Stimulated activated CD4-positive, alpha-beta T cell treated with anti-CD3 and anti-CD28 coated beads, Interleukin-15, amount 100 ng/mL, for 1 hour (primary cell): ENCODE data around the gene FAT4.

Source experiments
- DNase-seq, 2 donors: peaks; one replicate each; pipeline ENCODE4 v3.0.0-alpha.2; 2020; ENCODE audit warnings: low read depth in 1 of 2, low spot score in 1 of 2

FAT4 gene

DNA sequence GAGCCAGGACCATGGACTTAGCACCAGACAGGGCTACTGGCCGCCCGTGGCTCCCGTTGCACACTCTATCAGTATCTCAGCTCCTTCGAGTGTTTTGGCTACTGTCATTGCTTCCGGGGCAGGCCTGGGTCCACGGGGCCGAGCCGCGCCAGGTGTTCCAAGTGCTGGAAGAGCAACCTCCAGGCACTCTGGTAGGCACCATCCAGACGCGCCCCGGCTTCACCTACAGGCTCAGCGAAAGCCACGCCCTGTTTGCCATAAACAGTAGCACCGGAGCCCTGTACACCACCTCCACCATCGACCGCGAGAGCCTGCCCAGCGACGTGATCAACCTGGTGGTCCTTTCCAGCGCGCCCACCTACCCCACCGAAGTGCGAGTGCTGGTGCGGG, 1.6 kb downstream of the FAT4 start:
- DNase-seq: no peak

DNA sequence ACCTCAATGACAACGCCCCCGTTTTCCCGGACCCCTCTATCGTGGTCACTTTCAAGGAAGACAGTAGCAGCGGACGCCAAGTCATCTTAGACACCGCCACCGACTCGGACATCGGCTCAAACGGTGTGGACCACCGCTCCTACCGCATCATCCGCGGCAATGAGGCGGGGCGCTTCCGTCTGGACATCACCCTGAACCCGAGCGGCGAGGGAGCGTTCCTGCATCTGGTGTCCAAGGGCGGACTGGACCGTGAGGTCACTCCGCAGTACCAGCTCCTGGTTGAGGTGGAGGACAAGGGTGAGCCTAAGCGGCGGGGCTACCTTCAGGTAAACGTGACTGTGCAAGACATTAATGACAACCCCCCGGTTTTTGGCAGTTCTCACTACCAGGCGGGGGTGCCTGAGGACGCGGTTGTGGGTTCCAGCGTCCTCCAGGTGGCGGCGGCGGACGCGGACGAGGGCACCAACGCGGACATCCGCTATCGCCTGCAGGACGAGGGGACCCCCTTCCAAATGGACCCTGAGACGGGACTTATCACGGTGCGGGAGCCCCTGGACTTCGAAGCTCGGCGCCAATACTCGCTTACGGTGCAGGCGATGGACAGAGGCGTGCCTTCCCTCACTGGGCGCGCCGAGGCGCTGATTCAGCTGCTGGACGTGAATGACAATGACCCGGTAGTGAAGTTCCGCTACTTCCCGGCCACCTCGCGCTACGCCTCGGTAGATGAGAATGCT, 2.2 kb downstream of the FAT4 start:
- no peak for DNase-seq

DNA sequence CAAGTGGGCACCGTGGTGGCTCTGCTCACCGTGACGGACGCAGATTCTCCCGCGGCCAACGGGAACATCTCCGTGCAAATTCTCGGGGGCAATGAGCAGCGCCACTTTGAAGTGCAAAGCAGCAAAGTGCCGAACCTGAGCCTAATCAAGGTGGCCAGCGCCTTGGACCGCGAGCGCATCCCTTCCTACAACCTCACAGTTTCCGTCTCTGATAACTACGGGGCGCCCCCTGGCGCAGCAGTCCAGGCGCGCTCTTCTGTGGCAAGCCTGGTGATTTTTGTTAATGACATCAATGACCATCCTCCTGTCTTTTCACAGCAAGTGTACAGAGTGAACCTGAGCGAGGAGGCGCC, 2.7 kb downstream of the FAT4 start:
- no peak for DNase-seq

DNA sequence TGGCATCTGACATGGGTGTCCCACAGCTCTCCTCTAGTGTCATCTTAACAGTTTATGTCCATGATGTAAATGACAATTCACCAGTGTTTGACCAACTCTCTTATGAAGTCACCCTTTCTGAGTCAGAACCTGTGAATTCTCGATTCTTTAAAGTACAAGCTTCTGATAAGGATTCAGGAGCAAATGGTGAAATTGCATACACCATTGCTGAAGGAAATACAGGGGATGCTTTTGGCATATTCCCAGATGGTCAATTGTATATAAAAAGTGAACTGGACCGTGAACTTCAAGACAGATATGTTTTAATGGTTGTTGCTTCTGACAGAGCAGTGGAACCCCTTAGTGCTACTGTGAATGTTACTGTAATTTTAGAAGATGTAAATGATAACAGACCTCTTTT, 4.6 kb downstream of the FAT4 start:
- DNase-seq: no peak

DNA sequence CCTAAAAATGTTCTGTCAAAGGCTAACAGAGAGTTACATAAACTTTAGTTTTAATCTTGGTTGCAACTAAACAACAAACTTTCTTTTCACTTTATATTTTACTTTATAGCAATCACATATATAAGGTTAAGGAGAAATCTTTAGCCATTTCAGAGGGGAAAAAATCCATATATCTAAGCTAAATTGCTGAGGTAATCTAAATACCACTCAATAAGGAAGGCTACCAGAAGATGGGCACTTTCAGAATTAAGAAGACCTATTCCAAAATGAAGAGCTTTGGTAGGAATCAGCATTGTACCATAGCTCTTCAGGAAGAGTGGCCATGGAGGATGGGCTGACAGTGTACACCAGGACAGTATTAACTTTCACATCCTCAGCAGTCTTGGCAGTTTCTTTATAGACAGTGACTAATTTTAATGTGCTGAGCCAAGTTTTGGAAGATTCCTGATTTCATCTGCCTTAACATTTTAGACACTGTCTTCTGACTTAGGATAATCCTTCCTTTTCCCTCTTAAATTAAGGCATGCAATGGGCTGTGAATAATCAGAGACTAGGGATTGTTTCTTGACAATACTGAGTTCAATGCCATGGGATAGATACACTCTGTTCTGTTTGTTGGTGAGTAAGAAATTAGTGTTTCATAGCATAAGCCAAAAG, 7.1 kb downstream of the FAT4 start:
- no peak for DNase-seq

DNA sequence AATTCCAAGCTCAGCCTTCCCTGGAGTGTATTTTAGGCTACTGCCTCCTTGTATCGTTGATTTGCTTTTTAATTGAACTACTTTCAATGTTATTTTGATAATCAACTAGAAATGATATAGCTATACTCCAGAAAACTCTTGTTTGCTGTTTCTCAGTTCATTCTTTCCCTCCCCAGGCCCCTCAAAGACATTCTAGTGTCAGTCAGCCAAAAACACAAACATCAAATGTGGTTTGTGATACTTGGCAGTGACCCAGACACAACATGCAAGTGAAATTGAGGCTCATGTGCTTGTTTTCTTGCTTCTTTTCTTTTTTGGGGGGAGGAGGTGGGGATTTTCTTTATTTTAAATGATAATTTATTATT, 7.6 kb downstream of the FAT4 start:
- no peak for DNase-seq

DNA sequence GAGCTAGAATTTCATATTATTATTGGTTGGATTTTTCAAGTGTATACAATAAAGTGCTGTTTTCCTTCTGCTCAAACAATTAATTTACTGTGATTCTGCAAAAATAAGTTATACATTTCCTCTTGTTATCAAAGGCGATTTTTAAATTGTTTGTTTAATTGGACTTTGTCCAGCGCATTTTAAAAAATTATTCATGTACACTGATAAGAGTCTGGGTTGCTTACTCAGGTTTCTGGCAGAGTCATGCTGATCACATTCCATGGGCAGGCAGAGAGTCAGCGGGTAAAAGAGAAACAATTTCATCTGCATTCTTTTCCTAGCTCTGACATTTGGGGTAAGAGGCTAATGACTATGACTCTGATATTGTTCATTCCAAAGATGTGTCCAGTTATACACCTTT, 8.9 kb downstream of the FAT4 start:
- no peak for DNase-seq

DNA sequence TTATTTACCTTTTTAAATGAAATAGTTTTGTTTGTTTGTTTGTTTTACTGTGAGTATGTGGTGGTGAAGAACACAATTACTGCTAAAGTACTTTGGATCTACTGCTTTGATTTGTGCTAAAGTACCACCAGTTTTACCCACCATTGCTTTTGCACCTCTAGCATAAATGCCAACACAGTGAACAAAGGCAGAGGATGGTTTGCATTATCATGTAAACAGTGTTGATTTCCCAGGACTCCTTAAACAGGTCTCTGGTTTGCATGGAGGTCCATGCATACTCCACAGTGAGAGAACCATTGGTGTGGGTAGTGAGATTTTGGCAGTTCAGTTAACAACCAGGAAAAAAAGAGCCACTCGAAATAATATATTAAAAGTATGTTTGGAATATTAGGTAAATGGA, 11.0 kb downstream of the FAT4 start:
- no peak for DNase-seq

DNA sequence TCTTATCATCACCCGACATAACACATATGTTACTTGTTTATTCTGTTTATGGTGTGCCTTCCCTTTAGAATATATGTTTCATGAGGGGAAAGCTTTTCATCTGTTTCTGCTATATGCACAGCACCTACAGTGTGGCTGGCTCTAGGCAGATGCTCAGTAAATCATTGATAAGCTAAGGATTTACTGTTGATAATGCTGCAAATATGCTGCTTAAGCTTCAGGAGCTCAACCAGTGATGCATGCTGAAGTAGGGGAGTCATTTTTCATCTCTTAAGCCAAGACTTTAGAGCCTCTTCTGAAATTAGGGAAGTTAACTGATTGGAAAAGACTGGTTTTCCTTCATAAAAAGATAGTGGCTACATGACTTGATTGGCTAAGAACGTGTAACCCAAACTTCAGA, 16.4 kb downstream of the FAT4 start:
- DNase-seq: no peak

DNA sequence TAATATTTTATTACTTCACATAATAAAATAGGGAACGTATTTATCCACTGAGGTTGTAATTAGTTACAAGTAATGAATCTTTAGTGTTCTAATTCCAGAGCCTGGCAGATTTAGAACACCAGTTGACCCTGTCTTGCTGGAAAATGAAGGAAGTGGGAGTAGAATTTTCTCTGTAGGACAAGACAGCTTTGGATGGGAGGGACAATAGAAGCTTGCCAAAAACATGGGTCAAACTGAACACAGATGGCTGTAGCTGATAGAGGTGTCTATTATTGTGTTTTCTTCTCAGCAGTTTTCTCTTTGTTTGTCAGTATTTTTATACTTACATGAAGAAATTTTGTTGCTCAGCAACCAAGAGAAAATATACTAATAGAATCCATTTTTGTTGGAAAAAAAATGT, 20.2 kb downstream of the FAT4 start:
- DNase-seq: no peak

DNA sequence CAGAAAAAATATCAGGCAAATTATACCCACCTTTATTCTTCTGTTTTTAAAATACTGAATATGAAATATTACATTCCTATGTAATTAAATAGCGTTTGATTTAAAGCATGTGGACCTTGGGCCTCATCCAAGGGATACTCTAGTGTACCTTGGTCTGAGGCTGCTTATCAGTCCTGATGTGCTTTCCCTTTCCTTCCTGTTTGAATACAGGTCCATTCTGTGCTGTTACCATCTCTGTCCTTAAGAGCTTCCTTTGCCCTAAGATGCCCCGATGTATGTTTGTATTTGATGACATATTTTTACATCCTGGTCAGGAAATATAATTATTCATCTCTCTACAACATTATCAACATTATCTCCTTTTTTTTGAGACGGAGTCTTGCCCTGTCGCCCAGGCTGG, 24.1 kb downstream of the FAT4 start:
- DNase-seq: no peak

DNA sequence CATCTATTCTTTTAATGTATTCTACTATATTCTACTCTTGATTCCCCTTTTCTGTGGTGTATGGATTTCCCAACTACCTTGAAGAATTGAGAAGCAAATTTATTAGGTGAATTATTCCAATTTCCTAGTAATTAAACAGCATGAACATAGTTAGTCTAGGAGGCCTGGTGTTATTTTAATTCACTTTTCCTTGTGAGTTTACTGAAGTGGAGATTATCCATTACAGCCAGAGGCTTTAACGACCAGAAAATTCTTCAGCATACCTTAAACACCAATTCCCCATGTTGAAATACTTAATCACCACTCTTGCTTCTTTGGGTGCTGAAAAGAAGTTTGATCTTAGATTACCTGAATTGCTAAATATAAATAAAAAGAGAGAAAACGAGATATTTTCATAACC, 29.4 kb downstream of the FAT4 start:
- no peak for DNase-seq

DNA sequence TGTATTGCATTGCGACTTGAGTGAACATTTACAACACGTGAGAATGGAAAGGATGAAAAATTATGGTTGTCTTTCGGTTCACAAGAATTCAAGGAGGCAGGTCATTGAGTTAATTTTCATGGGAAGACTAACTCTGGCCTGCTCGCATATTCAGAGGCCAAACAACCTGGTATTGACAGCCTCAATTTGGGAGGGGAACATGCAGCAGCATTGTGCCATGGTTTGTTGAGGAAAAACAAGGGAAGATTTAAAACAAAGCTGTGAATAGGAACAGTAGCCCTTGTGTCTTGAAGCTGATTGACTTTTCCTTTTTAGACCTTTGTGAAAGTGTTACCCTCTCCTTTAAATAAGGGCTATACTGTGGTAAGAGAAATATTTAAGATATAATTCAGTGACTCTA, 31.9 kb downstream of the FAT4 start:
- no peak for DNase-seq

DNA sequence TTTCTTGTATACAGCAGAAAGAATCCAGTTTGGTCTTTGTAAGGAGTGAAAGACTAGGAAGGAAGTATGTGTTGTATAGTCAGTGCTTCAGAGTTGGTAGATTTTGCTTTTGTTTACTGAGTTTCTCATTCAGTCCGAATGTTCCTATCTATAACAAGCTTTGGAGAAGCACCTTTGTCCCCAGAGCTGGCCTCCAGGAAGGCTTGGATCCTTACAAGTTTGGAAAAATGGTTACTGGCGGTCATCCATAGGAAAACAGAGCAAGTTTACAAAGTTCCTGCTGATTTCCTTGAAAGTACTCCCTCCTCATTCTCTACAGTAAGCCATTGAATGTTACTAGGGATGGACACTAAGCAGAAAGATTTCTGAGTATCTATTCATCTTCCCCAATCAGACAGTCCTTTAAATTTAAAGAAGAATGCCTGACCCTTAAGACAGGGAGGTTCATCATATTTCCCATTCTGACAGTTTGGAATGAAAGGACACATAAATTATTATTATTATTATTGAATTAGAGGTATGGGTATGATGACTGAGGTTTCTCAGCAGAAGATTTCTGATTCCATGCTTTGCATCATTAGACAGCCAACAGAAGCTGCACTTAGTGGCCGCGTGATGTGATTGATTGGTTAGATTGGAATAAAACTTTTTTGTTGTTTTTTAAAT, 35.8 kb downstream of the FAT4 start:
- no peak for DNase-seq

DNA sequence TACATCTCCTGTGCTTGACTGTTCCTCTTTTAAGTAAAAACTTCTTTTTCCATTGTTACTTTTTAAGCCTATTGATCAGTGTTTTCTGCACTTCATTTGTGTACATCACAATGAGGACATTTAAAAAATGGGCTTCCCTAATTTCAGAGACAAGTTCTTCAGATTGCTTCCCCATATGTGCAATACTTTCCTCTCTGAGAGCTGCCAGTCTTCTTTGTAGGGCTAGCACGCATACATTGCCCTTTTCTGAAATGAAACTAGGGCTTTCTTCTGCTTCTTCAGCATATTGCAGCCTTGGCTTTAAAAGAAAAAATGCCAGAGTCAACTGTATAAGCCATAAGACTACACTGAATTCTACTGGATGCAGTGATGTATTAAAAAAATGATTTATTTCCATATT, 37.8 kb downstream of the FAT4 start:
- DNase-seq: no peak

DNA sequence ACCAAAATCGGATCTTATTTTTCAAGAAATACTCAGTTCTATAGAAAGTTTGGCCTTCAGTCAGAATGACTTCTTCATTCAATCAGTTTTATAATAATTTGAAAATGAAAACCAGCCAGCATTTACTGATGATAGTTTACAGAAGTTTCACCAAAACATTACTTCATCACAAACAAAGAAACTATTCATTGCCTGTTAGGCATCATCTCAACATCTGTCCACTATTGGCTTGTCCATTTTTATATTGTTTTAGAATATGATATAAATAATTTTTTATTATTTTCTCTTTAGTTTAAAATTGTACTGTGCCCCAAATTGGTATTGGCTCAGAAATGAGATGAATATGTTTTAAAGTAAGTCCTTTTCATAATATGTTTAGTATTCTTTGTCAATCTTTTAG, 38.4 kb downstream of the FAT4 start:
- DNase-seq: no peak

DNA sequence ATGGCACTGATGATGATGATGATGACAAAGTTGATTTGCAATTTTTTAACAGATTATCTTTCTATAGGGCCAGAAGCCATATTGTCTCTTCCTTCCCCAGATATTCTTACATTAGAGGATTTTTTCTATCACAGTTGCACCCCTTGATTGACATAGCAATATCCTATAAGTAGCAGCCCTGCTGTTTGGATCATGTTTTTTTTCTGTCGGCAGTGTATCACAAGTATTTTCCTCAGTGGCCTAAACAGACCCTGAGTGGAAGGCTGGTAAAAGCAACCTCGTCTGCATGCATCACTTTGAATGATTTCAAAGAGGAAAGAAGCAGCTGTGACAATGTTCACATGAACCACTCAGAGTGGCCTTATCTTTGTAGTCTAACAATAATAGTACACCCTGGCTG, 41.0 kb downstream of the FAT4 start:
- no peak for DNase-seq

DNA sequence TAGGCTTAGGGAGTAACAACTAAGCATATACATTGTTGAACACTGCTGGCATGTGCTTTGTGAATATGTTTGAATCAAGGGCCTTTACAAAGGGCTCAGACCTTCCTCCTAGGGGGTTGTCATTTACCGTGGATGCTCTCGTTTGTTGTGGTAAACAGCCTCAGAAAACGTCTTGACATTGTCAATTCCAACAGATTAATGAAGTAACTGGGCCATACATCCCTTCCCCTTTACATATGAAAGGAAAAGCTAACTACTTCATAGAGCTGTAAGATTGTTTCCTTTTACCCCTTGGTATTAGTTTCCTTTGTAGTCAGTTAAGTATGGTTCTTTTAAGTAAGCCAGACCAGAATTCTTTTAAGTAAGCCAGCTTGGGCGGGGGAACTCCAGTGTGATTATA, 42.9 kb downstream of the FAT4 start:
- DNase-seq: no peak

DNA sequence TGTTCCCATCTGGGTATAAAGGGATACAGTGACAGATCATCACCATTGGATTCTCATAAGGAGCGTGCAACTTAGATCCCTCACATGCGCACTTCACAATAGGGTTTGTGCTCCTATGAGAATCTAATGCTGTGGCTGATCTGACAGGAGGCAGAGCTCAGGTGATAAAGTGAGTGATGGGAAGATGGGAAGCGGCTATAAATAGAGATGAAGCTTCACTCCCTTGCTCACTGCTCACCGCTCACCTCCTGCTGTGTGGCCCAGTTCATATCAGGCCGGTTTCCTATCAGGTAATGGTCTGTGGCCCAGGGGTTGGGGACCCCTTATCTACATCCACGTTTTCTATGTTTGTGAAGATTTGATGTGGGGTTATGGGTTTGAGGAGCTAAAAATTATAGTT, 43.7 kb downstream of the FAT4 start:
- DNase-seq: no peak

DNA sequence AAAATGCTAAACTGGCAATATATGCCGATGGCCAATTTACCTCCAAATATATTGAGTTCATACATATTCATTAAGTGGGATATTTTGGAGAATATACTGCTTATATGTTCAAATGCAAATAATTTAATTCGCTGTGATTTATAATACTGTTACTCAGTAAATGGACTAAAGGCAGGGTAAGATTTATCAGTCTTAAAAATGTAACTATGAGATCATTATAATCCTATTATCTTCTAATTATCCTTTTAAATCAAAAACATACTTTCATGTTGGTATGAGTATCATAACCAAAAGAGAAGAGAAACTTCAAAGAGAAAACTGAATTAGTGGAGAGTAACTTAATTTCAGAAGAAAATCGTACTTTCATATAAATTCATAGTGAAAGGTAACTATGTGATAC, 44.6 kb downstream of the FAT4 start:
- no peak for DNase-seq

DNA sequence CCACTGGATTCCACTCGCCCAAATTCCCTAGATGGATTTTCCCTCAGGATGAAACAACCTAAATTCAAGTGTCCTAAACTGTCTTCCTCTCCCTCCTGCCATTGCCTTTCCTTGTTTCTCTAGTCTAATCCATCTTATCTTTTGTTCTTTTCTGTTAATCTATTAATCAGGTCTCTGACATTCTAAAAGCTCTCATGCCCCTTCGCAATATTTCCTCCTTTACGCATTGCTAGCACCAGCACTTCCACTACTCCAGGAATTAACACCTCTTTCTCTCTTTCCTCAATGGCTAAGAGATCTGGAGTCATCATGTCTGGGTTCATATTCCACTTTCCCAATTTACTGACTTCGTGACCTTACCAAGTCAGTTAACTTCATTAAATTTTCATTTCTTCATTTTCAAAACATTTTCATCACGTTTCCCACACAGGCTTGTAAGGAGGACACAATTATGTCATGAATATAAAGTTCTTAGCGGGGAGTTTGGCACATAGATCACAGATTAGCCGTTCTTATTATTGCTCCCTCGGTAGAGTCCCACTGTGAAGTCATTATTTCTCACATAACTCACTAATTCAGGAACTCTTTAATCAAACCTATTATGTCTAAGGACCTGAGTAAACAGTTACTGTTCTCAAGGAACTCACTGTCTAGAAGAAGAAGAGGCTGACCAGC, 45.3 kb downstream of the FAT4 start:
- no peak for DNase-seq

DNA sequence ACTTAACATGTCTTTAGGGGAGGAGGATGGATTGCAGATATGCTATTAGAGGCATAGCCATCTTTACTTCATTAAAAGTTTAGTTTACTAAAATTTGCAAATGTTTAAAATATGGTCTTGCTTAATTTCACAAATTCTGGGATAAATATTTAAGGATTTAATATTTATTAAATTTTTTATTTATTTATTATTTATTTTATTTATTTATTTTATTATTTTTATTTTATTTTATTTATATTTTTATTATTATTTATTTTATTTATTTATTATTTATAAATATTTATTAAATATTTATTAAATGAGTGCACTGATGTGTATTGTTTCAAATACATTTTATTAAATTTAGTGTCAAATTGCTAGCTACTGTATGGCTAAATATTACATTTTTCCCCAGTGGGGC, 46.0 kb downstream of the FAT4 start:
- DNase-seq: no peak
